ENCODE data around the gene RPL10. TPM values are rescaled to one million over a fixed set of nuclear protein-coding genes. Genes with fewer than 3 reads are reported as not detected.
A peak's percentile ranks its signal among the peaks of the same experiment; 100 is the strongest.

The RPL10 gene
- total and polyA plus RNA-seq, 2 of the 13 experiments (the other 11 are each of a cell fraction or from before 2014, with no cell fraction given): 2,381 to 4,713 TPM

GRCh38 chrX:154379569-154379951 lies 18.6 kb upstream of the RPL10 start (continued):
- TF ChIP-seq, protein P1, sequence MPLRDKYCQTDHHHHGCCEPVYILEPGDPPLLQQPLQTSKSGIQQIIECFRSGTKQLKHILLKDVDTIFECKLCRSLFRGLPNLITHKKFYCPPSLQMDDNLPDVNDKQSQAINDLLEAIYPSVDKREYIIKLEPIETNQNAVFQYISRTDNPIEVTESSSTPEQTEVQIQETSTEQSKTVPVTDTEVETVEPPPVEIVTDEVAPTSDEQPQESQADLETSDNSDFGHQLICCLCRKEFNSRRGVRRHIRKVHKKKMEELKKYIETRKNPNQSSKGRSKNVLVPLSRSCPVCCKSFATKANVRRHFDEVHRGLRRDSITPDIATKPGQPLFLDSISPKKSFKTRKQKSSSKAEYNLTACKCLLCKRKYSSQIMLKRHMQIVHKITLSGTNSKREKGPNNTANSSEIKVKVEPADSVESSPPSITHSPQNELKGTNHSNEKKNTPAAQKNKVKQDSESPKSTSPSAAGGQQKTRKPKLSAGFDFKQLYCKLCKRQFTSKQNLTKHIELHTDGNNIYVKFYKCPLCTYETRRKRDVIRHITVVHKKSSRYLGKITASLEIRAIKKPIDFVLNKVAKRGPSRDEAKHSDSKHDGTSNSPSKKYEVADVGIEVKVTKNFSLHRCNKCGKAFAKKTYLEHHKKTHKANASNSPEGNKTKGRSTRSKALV (CRISPR knock-in tag; IDR thresholded peaks at IDR 0.05): no peak
- TF ChIP-seq ZNF670 (CRISPR knock-in tag; IDR thresholded peaks at IDR 0.05; ENCODE audit: borderline replicate concordance) (0 out of 2 replicates have a peak, but pooled peaks have one; percentile 13), KLF16 (CRISPR knock-in tag; IDR thresholded peaks at IDR 0.05) (no peak), ZNF616 (CRISPR knock-in tag; IDR thresholded peaks at IDR 0.05; ENCODE audit: low read depth) (no peak), ZSCAN21 (CRISPR knock-in tag; IDR thresholded peaks at IDR 0.05; ENCODE audit: borderline replicate concordance) (no peak), MBNL3 (CRISPR knock-in tag; conservative IDR thresholded peaks at IDR 0.05) (no peak), ZXDC (CRISPR knock-in tag; IDR thresholded peaks at IDR 0.05) (0 out of 2 replicates have a peak, but pooled peaks have one; percentile 10), MTA1 (CRISPR knock-in tag; IDR thresholded peaks at IDR 0.05; ENCODE audit: borderline replicate concordance) (no peak), HNRNPL (IDR thresholded peaks at IDR 0.05; ENCODE audit: low read depth, low read length) (no peak), CENPT (CRISPR knock-in tag; IDR thresholded peaks at IDR 0.05; ENCODE audit: low read depth) (no peak), DPF2 (CRISPR knock-in tag; IDR thresholded peaks at IDR 0.05; ENCODE audit: borderline replicate concordance, low read depth) (no peak), ZNF646 (CRISPR knock-in tag; IDR thresholded peaks at IDR 0.05) (no peak), ZNF143 (CRISPR knock-in tag; IDR thresholded peaks at IDR 0.05) (no peak), ZNF224 (CRISPR knock-in tag; IDR thresholded peaks at IDR 0.05) (no peak), KDM4B (CRISPR knock-in tag; IDR thresholded peaks at IDR 0.05) (no peak), ZNF264 (CRISPR knock-in tag; IDR thresholded peaks at IDR 0.05) (no peak), POGZ (CRISPR knock-in tag; IDR thresholded peaks at IDR 0.05) (no peak)
- TF ChIP-seq, protein P2, sequence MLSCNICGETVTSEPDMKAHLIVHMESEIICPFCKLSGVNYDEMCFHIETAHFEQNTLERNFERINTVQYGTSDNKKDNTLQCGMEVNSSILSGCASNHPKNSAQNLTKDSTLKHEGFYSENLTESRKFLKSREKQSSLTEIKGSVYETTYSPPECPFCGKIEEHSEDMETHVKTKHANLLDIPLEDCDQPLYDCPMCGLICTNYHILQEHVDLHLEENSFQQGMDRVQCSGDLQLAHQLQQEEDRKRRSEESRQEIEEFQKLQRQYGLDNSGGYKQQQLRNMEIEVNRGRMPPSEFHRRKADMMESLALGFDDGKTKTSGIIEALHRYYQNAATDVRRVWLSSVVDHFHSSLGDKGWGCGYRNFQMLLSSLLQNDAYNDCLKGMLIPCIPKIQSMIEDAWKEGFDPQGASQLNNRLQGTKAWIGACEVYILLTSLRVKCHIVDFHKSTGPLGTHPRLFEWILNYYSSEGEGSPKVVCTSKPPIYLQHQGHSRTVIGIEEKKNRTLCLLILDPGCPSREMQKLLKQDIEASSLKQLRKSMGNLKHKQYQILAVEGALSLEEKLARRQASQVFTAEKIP (CRISPR knock-in tag; IDR thresholded peaks at IDR 0.05; ENCODE audit: borderline replicate concordance): no peak

All from HepG2 (cell line).